GM19238 (cell line): ENCODE measurements around the gene KIF5B.
"Not testable (repeated sequence)": the region's sequence is repeated elsewhere in the genome, so short reads cannot be mapped to it uniquely, and the experiment has no call there.

Source experiments
- DNase-seq: peaks from one replicate; pipeline ENCODE4 v3.0.0; 2011; ENCODE audit warnings: low spot score; ENCODE audit not compliant: insufficient read length

The KIF5B gene

DNA sequence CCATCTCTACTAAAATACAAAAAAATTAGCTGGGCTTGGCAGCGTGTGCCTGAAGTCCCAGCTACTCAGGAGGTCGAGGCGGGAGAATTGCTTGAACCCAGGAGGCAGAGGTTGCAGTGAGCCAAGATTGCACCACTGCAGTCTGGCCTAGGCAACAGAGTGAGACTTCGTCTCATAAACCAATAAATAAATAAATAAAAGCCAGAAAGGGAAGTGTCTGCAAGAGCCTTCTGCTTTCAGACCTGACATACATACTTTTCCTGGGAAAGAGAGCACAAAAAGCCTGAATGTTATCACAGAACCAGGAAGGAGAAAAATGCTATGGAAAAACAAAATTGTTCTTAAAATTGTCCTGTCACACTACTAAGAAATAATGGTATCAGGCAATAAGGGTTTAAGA is 4.1 kb upstream of the KIF5B start:
- DNase-seq: no peak

GRCh38 chr10:32059472-32059871 is 3.2 kb upstream of the KIF5B start:
- DNase-seq: no peak

GRCh38 chr10:32057036-32057372 is 779 bp upstream of the KIF5B start:
- DNase-seq: no peak

- peak; percentile 41 for DNase-seq
Measured at GRCh38 chr10:32055478-32056135, 618 bp downstream of the KIF5B start.

- no peak for DNase-seq
Measured at GRCh38 chr10:32054094-32054493, 2.1 kb downstream of the KIF5B start.

- DNase-seq: not testable (repeated sequence)
Measured at GRCh38 chr10:32053392-32053791, 2.8 kb downstream of the KIF5B start.

DNA sequence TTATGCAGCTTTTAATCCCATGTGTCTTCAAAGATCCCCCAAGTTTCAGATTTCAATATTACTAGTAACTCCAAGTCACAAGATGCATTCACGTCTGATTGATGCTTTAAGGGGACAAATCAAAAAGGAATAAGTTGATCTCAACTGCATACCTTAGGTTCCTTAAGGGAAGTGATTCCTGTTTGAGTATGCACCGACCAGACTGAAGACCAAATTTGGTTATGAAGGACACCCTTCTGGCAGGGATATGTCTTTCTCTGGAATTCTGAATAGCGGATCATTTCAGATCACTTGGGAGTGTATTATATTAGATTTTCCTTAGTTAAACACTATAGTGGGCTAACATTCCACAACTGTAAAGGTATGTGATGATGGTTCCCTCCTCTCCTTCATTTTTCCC is 4.3 kb downstream of the KIF5B start:
- DNase-seq: no peak

DNA sequence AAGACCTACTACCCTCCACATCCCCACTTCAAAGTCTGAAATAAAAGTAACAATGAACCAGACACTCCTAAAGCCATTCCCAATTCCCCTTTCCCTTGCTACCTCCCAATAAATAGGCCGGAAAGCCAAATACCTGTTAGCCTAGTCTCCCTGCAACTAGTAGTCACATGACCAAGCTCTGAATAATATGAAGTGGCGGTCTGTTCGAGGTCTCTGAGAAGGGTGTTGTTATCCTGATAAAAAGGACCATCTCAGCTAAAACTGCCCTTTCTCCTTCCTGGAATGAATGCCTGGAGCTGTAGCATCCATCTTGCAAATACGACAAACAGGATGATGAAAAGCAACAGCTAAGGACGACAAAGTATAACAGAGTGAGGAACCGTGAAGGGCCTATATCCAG is 6.0 kb downstream of the KIF5B start:
- no peak for DNase-seq

DNA sequence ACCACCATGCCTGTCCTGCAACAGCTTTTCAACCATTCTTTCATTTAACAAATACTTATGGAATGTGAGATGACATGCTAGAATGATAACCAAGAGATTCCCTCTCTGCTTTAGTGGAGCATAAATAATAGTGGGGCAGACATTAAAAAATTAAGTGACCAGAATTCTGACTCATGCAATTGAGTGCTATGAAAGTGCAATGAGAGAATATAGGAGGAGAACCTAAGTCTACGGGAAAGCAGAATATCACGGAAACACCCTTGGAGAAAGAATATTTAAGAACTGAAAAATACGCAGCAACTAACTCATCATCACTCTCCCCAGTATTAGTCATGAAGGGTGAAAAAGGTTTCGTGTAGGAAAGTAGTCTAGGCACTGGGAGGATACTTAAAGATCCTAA is 7.1 kb downstream of the KIF5B start:
- no peak for DNase-seq

DNA sequence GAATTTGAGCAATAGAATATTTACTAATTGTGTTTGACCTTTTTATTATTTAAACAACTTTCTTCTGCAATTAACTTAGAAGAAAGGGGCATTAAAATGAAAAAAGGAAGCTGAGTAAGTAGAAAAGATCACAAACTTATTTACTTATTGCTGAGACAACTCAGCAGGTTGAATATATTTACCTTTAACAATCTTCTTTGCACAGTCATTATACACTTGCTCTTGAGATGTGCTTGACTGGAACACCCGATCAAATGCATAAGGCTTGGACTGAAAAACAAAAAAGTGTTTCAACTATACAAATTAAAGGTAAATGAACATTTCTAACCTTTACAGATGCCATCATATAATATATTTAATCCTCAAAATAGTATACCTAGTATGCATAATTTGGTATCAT is 7.9 kb downstream of the KIF5B start:
- DNase-seq: no peak

DNA sequence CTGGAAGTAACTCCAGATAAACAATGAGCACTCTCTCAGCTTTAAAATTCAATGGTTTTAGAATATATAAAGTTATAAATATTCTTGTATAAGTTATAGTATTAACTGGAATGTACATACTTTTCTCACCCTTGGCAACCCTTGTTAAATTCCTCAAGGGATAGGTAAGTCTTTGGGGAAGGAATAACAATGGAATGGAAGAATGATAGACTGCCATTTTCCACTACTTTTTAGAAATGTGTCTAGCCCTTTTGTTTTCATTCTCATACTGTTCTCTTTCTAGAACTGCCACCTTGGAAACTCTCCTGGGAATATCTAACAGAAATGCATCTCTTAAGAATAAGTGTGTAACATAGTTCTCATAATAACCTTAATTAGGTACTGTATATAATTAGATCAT is 8.3 kb downstream of the KIF5B start:
- no peak for DNase-seq

- no peak for DNase-seq
Measured at GRCh38 chr10:32046151-32046550, 10.1 kb downstream of the KIF5B start.

- DNase-seq: not testable (repeated sequence)
Measured at GRCh38 chr10:32042730-32043129, 13.5 kb downstream of the KIF5B start.

DNA sequence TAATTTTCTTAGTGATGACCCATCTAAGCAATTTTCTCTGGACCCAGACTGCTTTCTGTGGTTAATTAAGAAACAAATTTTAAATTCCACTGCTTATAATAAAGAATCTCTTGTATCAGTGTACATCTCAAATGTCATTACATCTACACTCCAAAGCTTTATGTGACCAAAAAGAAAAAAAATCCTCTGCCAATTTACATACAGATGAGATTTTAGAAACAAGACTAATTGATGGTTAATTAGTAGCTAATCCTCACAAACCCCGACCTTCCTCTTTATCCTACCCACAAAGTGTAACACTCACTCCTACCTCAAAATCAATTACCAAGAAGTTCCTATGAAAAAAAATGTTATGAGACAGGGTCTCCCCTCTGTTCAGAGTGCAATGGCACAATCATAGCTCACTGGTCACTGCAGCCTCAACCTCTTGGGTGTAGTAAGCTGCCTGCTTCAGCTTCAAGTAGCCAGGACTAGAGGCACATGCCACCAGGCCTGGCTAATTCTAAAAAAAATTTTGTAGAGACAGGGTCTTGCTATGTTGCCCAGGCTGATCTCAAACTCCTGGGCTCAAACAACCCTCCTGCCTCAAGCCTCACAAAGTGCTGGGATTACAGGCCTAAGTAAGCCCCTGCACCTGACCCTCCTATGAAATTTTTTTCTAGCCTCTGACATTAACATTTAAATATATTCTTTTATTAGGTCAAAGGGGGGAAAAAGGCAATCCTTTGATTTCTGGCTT is 14.8 kb downstream of the KIF5B start:
- DNase-seq: no peak

DNA sequence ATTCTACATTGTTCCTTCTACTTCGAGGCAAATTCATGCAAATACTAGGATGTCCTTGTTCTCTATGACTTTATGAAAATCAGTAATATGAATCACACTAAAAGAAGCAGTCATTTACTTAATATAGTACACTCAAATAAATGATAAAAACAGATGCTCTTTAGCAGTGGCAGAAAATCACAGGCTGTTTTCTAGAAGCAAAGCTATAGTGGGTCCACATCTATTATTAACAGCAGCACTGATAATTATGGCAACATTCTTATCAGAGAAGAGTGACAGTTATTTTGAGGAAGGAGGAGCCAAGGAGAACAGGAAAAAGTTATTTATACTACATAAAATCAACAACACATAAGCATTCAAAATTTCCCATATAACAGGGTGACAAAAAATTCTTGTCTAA is 16.5 kb downstream of the KIF5B start:
- DNase-seq: no peak

GRCh38 chr10:32038777-32039176 is 17.4 kb downstream of the KIF5B start:
- DNase-seq: no peak

DNA sequence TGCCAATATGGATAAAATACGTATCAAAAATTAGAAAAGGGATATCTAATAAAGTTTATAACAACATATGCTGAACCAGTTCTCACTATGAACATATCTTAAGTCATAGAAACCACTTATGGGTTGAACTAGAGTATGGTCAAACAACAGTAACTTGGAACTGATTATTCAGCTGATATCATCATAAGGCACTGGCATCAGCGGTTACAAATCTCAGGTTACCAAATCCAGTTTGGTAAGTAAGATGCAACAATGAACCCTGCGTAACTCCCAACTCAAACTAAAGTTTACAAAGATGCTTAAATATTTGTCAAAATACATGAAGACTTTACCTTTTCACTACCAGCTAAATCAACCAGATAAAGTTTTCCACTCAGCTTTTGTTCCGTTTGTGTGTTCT is 19.3 kb downstream of the KIF5B start:
- no peak for DNase-seq

DNA sequence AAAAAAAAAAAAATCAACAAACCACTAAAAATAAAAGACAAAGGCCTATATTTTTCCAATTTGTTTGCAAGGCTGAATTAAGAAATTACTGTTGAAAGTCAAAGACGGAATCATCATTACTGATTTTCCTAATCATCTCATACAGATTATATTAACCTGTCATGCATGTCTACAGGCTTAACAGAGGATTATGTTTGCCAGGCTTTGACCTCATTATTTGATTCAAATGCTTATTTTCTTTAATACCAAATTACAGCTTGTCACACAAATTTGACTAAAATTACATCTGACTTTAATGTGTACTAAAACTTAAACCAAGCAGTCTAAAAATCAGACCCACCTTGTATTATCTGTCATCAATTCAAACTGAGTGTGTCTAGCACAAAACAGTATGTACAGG is 21.2 kb downstream of the KIF5B start:
- DNase-seq: no peak

- no peak for DNase-seq
Measured at GRCh38 chr10:32033171-32033570, 23.1 kb downstream of the KIF5B start.

GRCh38 chr10:32031920-32032319 is 24.3 kb downstream of the KIF5B start:
- no peak for DNase-seq

DNA sequence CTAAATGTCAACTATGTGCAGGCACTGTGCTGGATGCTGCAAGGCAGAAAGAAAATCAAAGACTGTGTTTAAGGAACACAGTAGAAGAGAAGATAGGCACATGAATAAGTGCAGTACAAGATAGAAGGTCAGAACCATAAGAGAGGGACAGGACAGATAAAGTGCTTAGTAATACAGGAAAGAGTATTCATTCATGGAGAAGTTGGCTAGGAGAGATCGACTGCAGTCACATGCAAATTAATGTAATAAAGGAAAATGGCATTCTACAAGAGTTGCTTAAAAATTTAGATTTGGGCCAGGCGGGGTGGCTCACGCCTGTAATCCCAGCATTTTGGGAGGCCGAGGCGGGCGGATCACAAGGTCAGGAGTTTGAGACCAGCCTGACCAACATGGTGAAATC is 24.8 kb downstream of the KIF5B start:
- DNase-seq: no peak

- no peak for DNase-seq
Measured at GRCh38 chr10:32028710-32029109, 27.5 kb downstream of the KIF5B start.

- DNase-seq: no peak
Measured at GRCh38 chr10:32023264-32023663, 33.0 kb downstream of the KIF5B start.
